GM12891 (cell line): ENCODE data around the gene TBC1D22A.
A peak's percentile ranks its signal among the peaks of the same experiment; 100 is the strongest.

Source experiments
- DNase-seq: peaks from one replicate; pipeline ENCODE4 v3.0.0; 2011; ENCODE audit warnings: low spot score; ENCODE audit not compliant: insufficient read length
- FAIRE-seq: peaks from 2 replicates; lab custom pipeline; 2011; peaks lifted over from hg19 to GRCh38; lab: Jason Lieb, UNC
- PAX5 ChIP-seq: IDR thresholded peaks from 2 replicates; pipeline ENCODE4 v1.6.1; 2011; ENCODE audit warnings: low read length, moderate library complexity, mild to moderate bottlenecking; ENCODE audit not compliant: insufficient read depth, severe bottlenecking
- POLR2A ChIP-seq: IDR thresholded peaks from 2 replicates; pipeline ENCODE4 v1.6.1; 2011; ENCODE audit warnings: low read depth, low read length, control low read depth
- POLR2AphosphoS5 ChIP-seq: IDR thresholded peaks from 2 replicates; pipeline ENCODE4 v1.6.1; 2011; ENCODE audit warnings: low read depth, low read length, control low read depth
- POU2F2 ChIP-seq: IDR thresholded peaks from 2 replicates; pipeline ENCODE4 v1.6.1; 2011; ENCODE audit warnings: low read depth, mild to moderate bottlenecking, control low read depth, low read length, moderate library complexity
- SPI1 ChIP-seq: IDR thresholded peaks from 2 replicates; pipeline ENCODE4 v1.6.1; 2011; ENCODE audit warnings: low read depth, low read length, control low read depth
- TAF1 ChIP-seq: IDR thresholded peaks from 2 replicates; pipeline ENCODE4 v1.6.1; 2011; ENCODE audit warnings: low read depth, low read length, control low read depth

Gene TBC1D22A

DNA sequence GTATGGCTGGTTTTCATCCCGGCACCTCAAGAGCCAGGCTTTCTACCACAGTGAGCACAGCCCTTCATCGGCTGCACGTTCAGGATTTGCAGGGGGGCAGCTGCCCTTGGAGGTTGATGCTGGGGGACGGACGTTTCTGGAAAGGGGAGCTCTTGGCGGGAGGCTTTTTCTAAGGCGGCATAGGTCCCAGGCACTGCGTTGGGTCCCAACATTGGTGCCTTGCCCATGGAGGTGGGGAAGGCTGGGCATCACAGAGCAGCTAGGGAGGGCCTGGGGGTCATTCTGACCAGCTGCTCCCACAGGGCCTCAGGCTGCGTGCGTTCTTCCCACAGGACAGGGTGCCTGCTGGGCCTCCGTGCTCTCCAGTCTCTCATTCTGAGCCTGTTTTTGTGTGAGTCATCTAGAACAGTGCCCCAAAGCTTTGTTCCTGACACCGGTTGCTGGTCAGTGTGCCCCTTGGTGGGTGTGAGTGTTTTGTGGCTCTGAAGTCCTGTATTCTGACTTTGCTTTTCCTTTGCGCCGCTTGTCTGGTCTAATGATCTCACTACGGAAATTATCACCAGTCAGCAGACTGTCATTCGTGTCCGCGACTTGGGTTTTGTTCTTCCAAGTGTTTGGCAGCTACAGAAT is 275.9 kb downstream of the TBC1D22A start:
- TF ChIP-seq PAX5: no peak
- DNase-seq: no peak

GRCh38 chr22:47039356-47039755 is 276.9 kb downstream of the TBC1D22A start:
- TF ChIP-seq POU2F2 (no peak), POLR2AphosphoS5 (no peak), PAX5 (no peak), SPI1 (no peak), TAF1 (no peak), POLR2A (no peak)
- FAIRE-seq: no peak

More for the DNA sequence above, 275.9 kb downstream of the TBC1D22A start:
- FAIRE-seq: no peak

DNA sequence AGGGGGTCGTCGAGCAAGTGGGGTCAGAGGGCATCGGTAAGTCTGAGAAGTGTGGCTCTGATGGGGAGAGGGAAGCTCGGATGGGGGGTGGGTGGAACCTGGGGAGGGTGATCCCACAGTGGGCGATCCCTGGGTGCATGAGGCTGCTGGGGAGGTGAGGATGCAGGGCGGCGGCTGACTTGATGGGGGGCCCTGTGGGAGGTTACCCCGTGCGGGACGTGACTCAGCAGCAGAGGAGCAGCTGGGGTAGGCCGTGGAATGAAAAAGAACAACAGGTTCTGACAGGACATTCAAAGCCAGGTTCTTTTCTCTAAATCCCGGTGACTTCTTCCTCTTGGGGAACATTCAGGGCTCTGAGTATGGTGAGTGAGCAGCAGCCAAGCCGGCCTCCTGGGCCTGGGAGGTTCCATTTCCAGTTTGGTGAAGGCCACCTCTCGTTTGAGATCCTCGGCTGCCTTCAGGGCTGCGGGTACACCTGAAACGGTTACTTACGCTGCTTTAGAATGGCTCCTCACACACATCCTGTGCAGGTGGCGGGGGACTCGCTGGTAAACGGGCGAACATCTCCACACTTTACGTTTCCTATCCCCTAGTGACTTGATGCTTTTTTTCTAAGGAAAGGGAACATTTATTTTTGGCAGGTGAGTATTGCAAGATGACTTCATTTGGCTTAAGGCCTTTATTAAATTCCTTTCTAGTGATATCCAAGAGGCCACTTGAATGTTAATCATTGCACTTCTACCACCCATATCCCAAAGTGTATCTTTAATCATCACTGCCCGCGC is 278.2 kb downstream of the TBC1D22A start:
- FAIRE-seq (no peak), DNase-seq (no peak)
- no peak for TF ChIP-seq POU2F2
- no peak for TF ChIP-seq POLR2A
- no peak for TF ChIP-seq TAF1
- no peak for TF ChIP-seq POLR2AphosphoS5
- TF ChIP-seq PAX5: no peak
- TF ChIP-seq SPI1: no peak

More at GRCh38 chr22:47039356-47039755, 276.9 kb downstream of the TBC1D22A start:
- no peak for DNase-seq

DNA sequence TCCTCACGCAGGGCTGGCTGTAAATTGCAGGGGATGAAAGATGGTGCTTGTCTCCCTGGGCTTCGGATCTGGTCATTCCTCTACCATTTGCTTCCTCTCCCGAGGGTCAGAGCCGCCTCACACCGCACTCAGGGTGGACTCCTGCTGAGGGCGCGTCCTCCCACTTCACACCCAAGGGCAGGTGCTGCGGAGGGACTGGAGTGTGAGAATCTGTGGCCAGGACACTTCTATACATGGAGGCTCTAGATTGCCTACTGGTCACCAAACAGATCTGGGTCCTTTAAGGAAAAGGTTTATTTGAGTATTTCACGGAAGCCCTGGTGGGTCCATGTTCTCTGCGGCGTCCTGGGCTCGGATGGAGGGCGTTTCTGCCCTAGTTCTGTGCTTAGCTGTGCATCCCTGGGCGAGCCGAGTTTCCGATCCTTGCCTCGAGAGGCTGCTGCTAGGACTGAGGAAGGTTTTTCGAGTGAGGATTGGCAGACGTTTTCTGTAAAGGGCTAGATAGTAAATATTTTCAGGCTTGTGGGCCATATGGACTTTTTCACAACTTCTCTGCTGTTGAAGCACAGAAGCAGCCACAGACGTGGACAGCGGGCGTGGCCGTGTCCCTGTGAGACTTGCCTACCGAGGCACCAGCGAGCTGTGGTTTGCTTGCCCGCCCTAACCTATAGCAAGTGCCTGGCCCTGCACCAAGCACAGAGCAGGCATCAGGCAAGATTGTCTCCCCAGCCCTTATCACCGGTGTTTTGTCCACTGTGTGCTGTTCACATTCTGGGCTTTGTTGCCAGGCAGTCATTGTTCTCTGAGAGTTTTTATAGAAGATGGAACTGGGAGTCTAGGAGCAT is 279.0 kb downstream of the TBC1D22A start:
- DNase-seq: no peak
- FAIRE-seq: no peak
- TF ChIP-seq POLR2A (no peak), PAX5 (no peak), POU2F2 (no peak), TAF1 (no peak)

GRCh38 chr22:47042116-47042825 is 279.8 kb downstream of the TBC1D22A start:
- DNase-seq: no peak
- TF ChIP-seq SPI1 (no peak), POLR2A (no peak), TAF1 (no peak), PAX5 (no peak), POLR2AphosphoS5 (no peak), POU2F2 (no peak)
- no peak for FAIRE-seq

DNA sequence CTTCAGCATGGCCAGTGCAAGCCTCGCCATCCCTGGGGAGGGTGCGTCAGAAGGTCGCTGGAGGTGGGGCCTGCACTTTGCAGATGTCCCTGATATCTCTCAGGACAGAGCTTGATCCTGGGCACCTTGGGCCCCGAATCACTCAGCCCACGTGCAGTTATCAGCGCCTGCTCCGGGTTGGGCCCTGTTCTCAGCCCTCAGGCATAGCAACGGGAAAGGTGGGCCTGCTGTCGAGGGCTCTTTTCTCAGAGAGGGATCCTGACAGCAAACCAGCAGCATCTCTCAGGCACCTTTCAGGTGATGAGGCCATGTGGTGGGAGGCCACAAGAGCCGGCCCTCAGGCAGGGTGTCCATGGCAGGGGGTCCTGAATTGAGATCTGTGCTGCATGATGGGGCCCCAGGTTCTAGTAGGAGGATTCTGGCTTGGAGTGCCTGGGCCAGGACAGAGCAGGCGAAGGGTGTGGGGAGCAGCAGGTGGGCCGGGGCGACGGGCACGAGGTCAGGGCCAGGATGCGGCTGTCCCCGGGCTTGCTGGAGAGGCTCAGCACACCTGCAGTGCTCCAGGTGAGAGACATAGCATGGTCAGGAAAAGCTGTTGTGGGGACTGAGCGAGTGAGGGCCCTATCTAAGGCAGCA is 280.5 kb downstream of the TBC1D22A start:
- TF ChIP-seq SPI1 (no peak), POU2F2 (no peak), PAX5 (no peak), POLR2AphosphoS5 (no peak), TAF1 (no peak), POLR2A (no peak)
- DNase-seq: no peak
- FAIRE-seq: no peak

- FAIRE-seq (peak; percentile 62), DNase-seq (no peak)
- TF ChIP-seq SPI1 (no peak), POU2F2 (no peak)
Measured at GRCh38 chr22:47043835-47044721, 281.6 kb downstream of the TBC1D22A start.

DNA sequence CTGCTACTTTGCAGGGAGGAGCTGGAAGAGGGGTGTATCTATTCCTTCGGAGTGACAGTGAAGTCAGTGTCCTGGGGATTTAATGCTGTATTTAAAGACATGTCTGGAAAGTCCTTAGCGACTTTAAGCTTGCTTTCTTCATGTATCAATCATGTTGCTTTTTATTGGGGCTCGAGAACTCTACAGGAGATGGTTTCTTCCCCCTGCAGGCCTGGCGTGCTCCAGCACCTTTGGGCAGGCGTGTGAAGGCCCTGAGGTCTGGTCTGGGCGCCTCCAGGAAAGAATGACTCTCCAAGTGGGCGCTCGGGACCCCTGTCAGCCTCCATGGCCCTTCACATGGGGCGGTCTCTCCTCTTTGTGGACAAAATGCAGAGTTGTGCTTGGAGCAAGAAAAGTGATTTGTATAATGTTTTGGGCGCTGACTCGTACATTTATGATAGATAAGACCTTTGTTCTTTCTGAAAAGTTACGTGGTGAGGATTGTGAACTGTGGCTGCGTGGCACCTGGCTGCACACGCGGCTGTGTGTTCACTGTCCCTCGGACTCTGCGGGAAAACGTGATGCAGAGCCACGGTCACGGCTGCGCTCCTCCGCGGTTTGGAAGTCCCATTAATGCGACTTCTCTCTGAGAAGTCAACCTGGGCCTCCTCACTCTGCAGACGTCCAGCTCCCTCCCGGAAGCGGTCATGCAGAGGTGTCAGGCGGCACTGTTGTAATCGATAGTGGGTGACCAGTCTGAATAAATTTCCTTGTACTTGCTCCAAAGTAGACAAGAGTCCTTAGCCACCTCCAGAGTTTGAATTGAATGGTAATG is 282.5 kb downstream of the TBC1D22A start:
- DNase-seq (no peak), FAIRE-seq (no peak)
- TF ChIP-seq POLR2AphosphoS5 (no peak), TAF1 (no peak), SPI1 (no peak), PAX5 (no peak), POLR2A (no peak), POU2F2 (no peak)
